Esophagus squamous epithelium (tissue), 5 donors: ENCODE data around the gene SPZ1. TPM values are rescaled to one million over a fixed set of nuclear protein-coding genes. Genes with fewer than 3 reads are reported as not detected.
"Not testable (repeated sequence)": the region's sequence is repeated elsewhere in the genome, so short reads cannot be mapped to it uniquely, and the experiment has no call there.

Source experiments
- DNase-seq: peaks from one replicate; lab custom pipeline; 2025; lab: John Stamatoyannopoulos, UW
- H3K27ac ChIP-seq, 4 donors: fragments of 200-600 bp; sonication (generic); one replicate each; pipeline ENCODE4 v1.5.1; 2016 to 2019; ENCODE audit warnings: mild to moderate bottlenecking in 1 of 4
- H3K27me3 ChIP-seq, 4 donors: fragments of 200-600 bp; sonication (generic); 1 replicate in 3 of 4; 2 replicates in 1 of 4; pipeline versions ENCODE4 v1.5.1 to v1.6.0; 2017 to 2021; ENCODE audit warnings: antibody characterized with exemption in 1 of 4
- H3K36me3 ChIP-seq, 3 donors: fragments of 200-600 bp; sonication (generic); one replicate each; pipeline ENCODE4 v1.5.1; 2016 to 2019
- H3K4me1 ChIP-seq, 3 donors: fragments of 200-600 bp; sonication (generic); one replicate each; pipeline ENCODE4 v1.5.1; 2017 to 2019
- H3K4me3 ChIP-seq, 4 donors: fragments of 200-600 bp; sonication (generic); 1 replicate in 3 of 4; 2 replicates in 1 of 4; pipeline ENCODE4 v1.5.1; 2016 to 2019; ENCODE audit warnings: mild to moderate bottlenecking in 2 of 4, moderate library complexity in 1 of 4
- H3K9me3 ChIP-seq, 3 donors: fragments of 200-600 bp; sonication (generic); one replicate each; pipeline ENCODE4 v1.5.1; 2016 to 2019
- CTCF ChIP-seq, 6 experiments: fragments of 450-650 bp in 4 of 6; fragments of 200-600 bp in 2 of 6; sonication (generic) in 2 of 6; IDR thresholded peaks; one replicate each; pipeline ENCODE4 v1.5.1; 2016 to 2019; ENCODE audit warnings: antibody characterized with exemption in 6 of 6, mild to moderate bottlenecking in 4 of 6, moderate library complexity in 4 of 6
- POLR2A ChIP-seq, 4 donors: fragments of 450-650 bp; IDR thresholded peaks; one replicate each; pipeline ENCODE4 v1.6.1; 2017; ENCODE audit warnings: antibody characterized with exemption in 4 of 4, mild to moderate bottlenecking in 4 of 4, moderate library complexity in 3 of 4
- WGBS, 2 donors: methylation state at CpG; one replicate each; pipeline ENCODE4 v1.1.5; 2018; 5-methylcytosine and 5-hydroxymethylcytosine counted together
- intact Hi-C: fragments of 100-400 bp; cut with DNase I; formaldehyde crosslinking; loops from one replicate; pipeline ENCODE4 v1.15.0; 2022
- total RNA-seq, 4 donors: library from RNA; depleted of rRNA; stranded (reverse); fragments of >200 nt; gene quantifications; one replicate each; pipeline ENCODE4 v1.1.0, GENCODE V29; 2016
- donor health status: DM: yes; HTN: yes; CAD: no.

The SPZ1 gene
- total RNA-seq, 4 donors from 2014 or later: not detected

GRCh38 chr5:80299601-80300000 lies 20.2 kb upstream of the SPZ1 start:
- H3K27me3 ChIP-seq: no peaks in the 10 kb centered on the region
- intact Hi-C loops: no loop called here
- no peak overlapping the region for H3K27ac ChIP-seq
- H3K36me3 ChIP-seq: no peaks in the 10 kb centered on the region
- no peak overlapping the region for H3K4me3 ChIP-seq
- no peak for DNase-seq
- no peak for TF ChIP-seq POLR2A (IDR thresholded peaks at IDR 0.05)
- TF ChIP-seq CTCF (IDR thresholded peaks at IDR 0.05): no peak
- no peaks in the 10 kb centered on the region for H3K9me3 ChIP-seq
- no peaks in the 10 kb centered on the region for H3K4me1 ChIP-seq
- 79 to 85% methylated on average over 8 of the region's 8 CpGs for WGBS, 2 donors

- Histone ChIP-seq H3K9me3 (no peaks in the 10 kb centered on the region), H3K27me3 (no peaks in the 10 kb centered on the region), H3K36me3 (no peaks in the 10 kb centered on the region), H3K4me1 (no peaks in the 10 kb centered on the region), H3K4me3 (no peak overlapping the region), H3K27ac (no peak overlapping the region)
- no peak for DNase-seq
- TF ChIP-seq CTCF (IDR thresholded peaks at IDR 0.05): no peak
- no peak for TF ChIP-seq POLR2A (IDR thresholded peaks at IDR 0.05)
- 84% methylated on average over 8 of the region's 8 CpGs; no CpG with 5 or more reads in 1 of the 2 donors for whole genome bisulfite sequencing, 2 donors
- intact Hi-C loops: no loop called here
These were observed 19.7 kb upstream of the SPZ1 start for GRCh38 chr5:80300125-80300524.

DNA sequence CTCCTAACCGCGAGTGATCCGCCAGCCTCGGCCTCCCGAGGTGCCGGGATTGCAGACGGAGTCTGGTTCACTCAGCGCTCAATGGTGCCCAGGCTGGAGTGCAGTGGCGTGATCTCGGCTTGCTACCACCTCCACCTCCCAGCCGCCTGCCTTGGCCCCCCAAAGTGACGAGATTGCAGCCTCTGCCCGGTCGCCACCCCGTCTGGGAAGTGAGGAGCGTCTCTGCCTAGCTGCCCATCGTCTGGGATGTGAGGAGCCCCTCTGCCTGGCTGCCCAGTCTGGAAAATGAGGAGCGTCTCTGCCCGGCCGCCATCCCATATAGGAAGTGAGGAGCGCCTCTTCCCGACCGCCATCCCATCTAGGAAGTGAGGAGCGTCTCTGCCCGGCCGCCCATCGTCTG lies 19.0 kb upstream of the SPZ1 start:
- H3K36me3 ChIP-seq, H3K27me3 ChIP-seq, H3K4me3 ChIP-seq, DNase-seq, H3K9me3 ChIP-seq, H3K27ac ChIP-seq, intact Hi-C loops, H3K4me1 ChIP-seq: not testable (repeated sequence)
- 90% methylated on average over 2 of the region's 27 CpGs; no CpG with 5 or more reads in 1 of the 2 donors for WGBS, 2 donors

DNA sequence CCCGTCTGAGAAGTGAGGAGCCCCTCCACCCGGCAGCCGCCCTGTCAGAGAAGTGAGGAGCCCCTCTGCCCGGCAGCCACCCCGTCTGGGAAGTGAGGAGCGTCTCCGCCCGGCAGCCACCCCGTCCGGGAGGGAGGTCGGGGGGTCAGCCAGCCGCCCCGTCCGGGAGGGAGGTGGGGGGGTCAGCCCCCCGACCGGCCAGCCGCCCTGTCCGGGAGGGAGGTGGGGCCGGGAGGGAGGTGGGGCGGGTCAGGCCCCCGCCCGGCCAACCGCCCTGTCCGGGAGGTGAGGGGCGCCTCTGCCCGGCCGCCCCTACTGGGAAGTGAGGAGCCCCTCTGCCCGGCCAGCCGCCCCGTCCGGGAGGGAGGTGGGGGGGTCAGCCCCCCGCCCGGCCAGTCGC lies 18.5 kb upstream of the SPZ1 start:
- intact Hi-C loops: not testable (repeated sequence)

DNA sequence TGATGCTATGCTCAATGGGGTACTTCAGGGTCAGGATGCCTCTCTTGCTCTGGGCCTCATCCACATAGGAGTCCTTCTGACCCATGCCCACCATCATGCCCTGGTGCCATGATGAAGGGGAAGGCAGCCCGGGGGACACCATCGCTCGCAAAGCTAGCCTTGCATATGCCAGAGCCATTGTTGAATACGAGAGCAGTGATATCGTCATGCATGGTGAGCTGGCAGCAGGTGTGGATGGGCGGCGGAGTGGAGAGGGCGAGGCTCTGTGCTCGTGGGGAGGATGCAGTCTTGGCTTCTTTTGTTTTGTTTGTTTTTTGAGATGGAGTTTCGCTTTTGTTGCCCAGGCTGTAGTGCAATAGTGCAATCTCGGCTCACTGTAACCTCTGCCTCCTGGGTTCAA lies 17.2 kb upstream of the SPZ1 start:
- TF ChIP-seq CTCF (IDR thresholded peaks at IDR 0.05) (no peak), POLR2A (IDR thresholded peaks at IDR 0.05) (no peak)
- WGBS, 2 donors: 79 to 87% methylated on average over 11 of the region's 11 CpGs
- no peaks in the 10 kb centered on the region for H3K9me3 ChIP-seq
- H3K27me3 ChIP-seq: no peaks in the 10 kb centered on the region
- no peak overlapping the region for H3K4me3 ChIP-seq
- no peaks in the 10 kb centered on the region for H3K4me1 ChIP-seq
- intact Hi-C loops: no loop called here
- no peaks in the 10 kb centered on the region for H3K36me3 ChIP-seq
- no peak overlapping the region for H3K27ac ChIP-seq
- no peak for DNase-seq

More for the DNA sequence above, 18.5 kb upstream of the SPZ1 start:
- not testable (repeated sequence) for H3K9me3 ChIP-seq, H3K4me3 ChIP-seq, H3K4me1 ChIP-seq, H3K36me3 ChIP-seq, DNase-seq, H3K27me3 ChIP-seq, H3K27ac ChIP-seq
- WGBS, 2 donors: no CpG with 5 or more reads among the region's 34 CpGs

DNA sequence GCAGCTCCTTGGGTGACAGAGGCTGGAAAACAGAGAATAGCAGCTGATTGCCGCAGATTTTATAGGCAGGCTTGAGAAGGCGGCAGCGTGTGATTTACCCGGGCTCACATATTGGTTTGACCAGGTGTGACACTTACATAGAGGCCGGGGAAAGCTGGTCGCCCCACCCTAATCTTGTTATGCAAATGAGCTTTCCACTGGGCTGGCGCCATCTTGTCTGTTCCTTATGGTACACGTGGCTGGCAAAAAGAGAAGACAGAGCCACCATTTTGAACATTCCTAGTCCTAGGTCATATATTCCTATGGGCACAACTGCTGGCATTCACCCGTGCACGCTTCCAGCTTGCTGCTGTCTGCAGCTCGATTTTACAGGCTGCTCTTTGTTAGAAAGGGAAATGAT lies 11.3 kb upstream of the SPZ1 start:
- Histone ChIP-seq H3K4me3 (no peak overlapping the region), H3K9me3 (no peaks in the 10 kb centered on the region), H3K27me3 (no peaks in the 10 kb centered on the region), H3K27ac (no peak overlapping the region), H3K4me1 (no peaks in the 10 kb centered on the region), H3K36me3 (no peaks in the 10 kb centered on the region)
- DNase-seq: no peak
- intact Hi-C loops: loop anchor here (5.0 kb wide), 1 partner anchor 216 kb away; no protein-coding TSS in a partner anchor
- 63 to 83% methylated on average over 8 to 11 of the region's 11 CpGs for WGBS, 2 donors
- no peak for TF ChIP-seq CTCF (IDR thresholded peaks at IDR 0.05)
- TF ChIP-seq POLR2A (IDR thresholded peaks at IDR 0.05): no peak
